Skin epidermis (tissue), 12 donors: ENCODE data around the gene TSPAN10.
A peak's percentile ranks its signal among the peaks of the same experiment; 100 is the strongest.
"Not testable (repeated sequence)": the region's sequence is repeated elsewhere in the genome, so short reads cannot be mapped to it uniquely, and the experiment has no call there.

Experiments
- H3K27ac ChIP-seq, 21 experiments: fragments of 200-600 bp; sonication (generic) in 11 of 21; one replicate each; pipeline ENCODE4 v1.5.0; 2020; ENCODE audit warnings: mild to moderate bottlenecking in 3 of 21, inconsistent platforms in 2 of 21, moderate library complexity in 2 of 21
- H3K4me3 ChIP-seq, 7 experiments: fragments of 200-600 bp; sonication (generic) in 2 of 7; one replicate each; pipeline ENCODE4 v1.5.0; 2020; ENCODE audit warnings: inconsistent platforms in 2 of 7, mild to moderate bottlenecking in 2 of 7, moderate library complexity in 1 of 7

TSPAN10 gene

GRCh38 chr17:81636505-81637288, at the start of gene TSPAN10, which contains the start of gene NPLOC4:
Gene TSPAN10 (plus strand): TSS chr17:81637196. CDS start chr17:81642413, 5,217 bp downstream.
Gene NPLOC4 (minus strand): TSS chr17:81637112. CDS start chr17:81636930, 182 bp downstream.
- Histone ChIP-seq H3K27ac (peak within 1 kb of the TSS; percentile 80 to 98 (median 95)), H3K4me3 (peak within 1 kb of the TSS; percentile 79 to 93 (median 90))

- no peak overlapping the region for H3K27ac ChIP-seq
- H3K4me3 ChIP-seq = no peak overlapping the region
Measured at GRCh38 chr17:81589612-81590011, 47.4 kb upstream of the TSPAN10 start.

- H3K4me3 ChIP-seq = no peak overlapping the region
Measured at GRCh38 chr17:81590121-81590520, 46.9 kb upstream of the TSPAN10 start.

GRCh38 chr17:81591971-81592370, 45.0 kb upstream of the TSPAN10 start:
- H3K27ac ChIP-seq = no peak overlapping the region

More at GRCh38 chr17:81590121-81590520, 46.9 kb upstream of the TSPAN10 start:
- no peak overlapping the region for H3K27ac ChIP-seq

GRCh38 chr17:81593105-81593871, 43.7 kb upstream of the TSPAN10 start:
- Histone ChIP-seq H3K4me3 (no peak overlapping the region), H3K27ac (no peak overlapping the region)

More at GRCh38 chr17:81591971-81592370, 45.0 kb upstream of the TSPAN10 start:
- H3K4me3 ChIP-seq = no peak overlapping the region

- no peak overlapping the region for H3K27ac ChIP-seq
- H3K4me3 ChIP-seq = no peak overlapping the region
Measured at GRCh38 chr17:81599719-81600486, 37.1 kb upstream of the TSPAN10 start.

- H3K27ac ChIP-seq = no peak overlapping the region
- no peak overlapping the region for H3K4me3 ChIP-seq
Measured at GRCh38 chr17:81601525-81602120, 35.4 kb upstream of the TSPAN10 start.

- Histone ChIP-seq H3K27ac (no peak overlapping the region), H3K4me3 (no peak overlapping the region)
Measured at GRCh38 chr17:81603846-81604610, 33.0 kb upstream of the TSPAN10 start.

- no peak overlapping the region for H3K27ac ChIP-seq
- no peak overlapping the region for H3K4me3 ChIP-seq
Measured at GRCh38 chr17:81607431-81607830, 29.6 kb upstream of the TSPAN10 start.

- Histone ChIP-seq H3K4me3 (no peak overlapping the region), H3K27ac (no peak overlapping the region)
Measured at GRCh38 chr17:81608082-81608481, 28.9 kb upstream of the TSPAN10 start.

GRCh38 chr17:81608605-81609004, 28.4 kb upstream of the TSPAN10 start:
- Histone ChIP-seq H3K4me3 (no peak overlapping the region), H3K27ac (no peak overlapping the region)

GRCh38 chr17:81609541-81610311, 27.3 kb upstream of the TSPAN10 start:
- Histone ChIP-seq H3K27ac (no peak overlapping the region), H3K4me3 (no peak overlapping the region)

- Histone ChIP-seq H3K27ac (no peak overlapping the region), H3K4me3 (no peak overlapping the region)
Measured at GRCh38 chr17:81612172-81612970, 24.6 kb upstream of the TSPAN10 start.

GRCh38 chr17:81615401-81615930, 21.5 kb upstream of the TSPAN10 start:
- H3K27ac ChIP-seq = peak overlapping the region in 1 of 21 experiments; percentile 33
- H3K4me3 ChIP-seq = no peak overlapping the region

- H3K4me3 ChIP-seq = no peak overlapping the region
- H3K27ac ChIP-seq = no peak overlapping the region
Measured at GRCh38 chr17:81616877-81617276, 20.1 kb upstream of the TSPAN10 start.

- H3K4me3 ChIP-seq, H3K27ac ChIP-seq: not testable (repeated sequence)
Measured at GRCh38 chr17:81618307-81618706, 18.7 kb upstream of the TSPAN10 start.

- Histone ChIP-seq H3K4me3 (no peak overlapping the region), H3K27ac (no peak overlapping the region)
Measured at GRCh38 chr17:81621494-81622130, 15.4 kb upstream of the TSPAN10 start.
